H9 (cell line): ENCODE measurements around the gene SAXO2. TPM values are rescaled to one million over a fixed set of nuclear protein-coding genes. Genes with fewer than 3 reads are reported as not detected.
"Not testable (repeated sequence)": the region's sequence is repeated elsewhere in the genome, so short reads cannot be mapped to it uniquely, and the experiment has no call there.

Experiments
- DNase-seq: peaks from one replicate; pipeline ENCODE4 v3.0.0-alpha.2; 2017
- H2AFZ ChIP-seq: one replicate; pipeline ENCODE4 v1.6.1; 2013; ENCODE audit warnings: mild to moderate bottlenecking, low read length, control low read depth, moderate library complexity
- H2AK5ac ChIP-seq: 2 replicates; pipeline ENCODE4 v1.6.1; 2013; ENCODE audit warnings: low read length, control low read depth, mixed read lengths; ENCODE audit not compliant: insufficient read length
- H2BK120ac ChIP-seq: one replicate; pipeline ENCODE4 v1.6.1; 2013; ENCODE audit warnings: low read depth, mild to moderate bottlenecking, low read length, control low read depth, inconsistent platforms; ENCODE audit not compliant: poor library complexity, severe bottlenecking
- H2BK12ac ChIP-seq: 2 replicates; pipeline ENCODE4 v1.6.1; 2013; ENCODE audit warnings: low read length, control low read depth, mixed read lengths, low read depth; ENCODE audit not compliant: insufficient read length
- H2BK15ac ChIP-seq: 2 replicates; pipeline ENCODE4 v1.6.1; 2013; ENCODE audit warnings: low read depth, low read length, control low read depth
- H2BK20ac ChIP-seq: one replicate; pipeline ENCODE4 v1.6.1; 2013; ENCODE audit warnings: low read depth, mild to moderate bottlenecking, low read length, control low read depth, inconsistent platforms; ENCODE audit not compliant: poor library complexity, severe bottlenecking
- H2BK5ac ChIP-seq: 2 replicates; pipeline ENCODE4 v1.6.1; 2013; ENCODE audit warnings: low read length, control low read depth, mixed read lengths; ENCODE audit not compliant: insufficient read length
- H3K14ac ChIP-seq: 2 replicates; pipeline ENCODE4 v1.6.1; 2013; ENCODE audit warnings: low read length, control low read depth; ENCODE audit not compliant: insufficient read depth
- H3K18ac ChIP-seq: 2 replicates; pipeline ENCODE4 v1.6.1; 2013; ENCODE audit warnings: low read depth, mild to moderate bottlenecking, mixed read lengths, low read length, control low read depth; ENCODE audit not compliant: insufficient read length
- H3K23ac ChIP-seq: 2 replicates; pipeline ENCODE4 v1.6.1; 2013; ENCODE audit warnings: low read length, control low read depth, mixed read lengths, low read depth; ENCODE audit not compliant: insufficient read length
- H3K23me2 ChIP-seq: 2 replicates; pipeline ENCODE4 v1.6.1; 2013; ENCODE audit warnings: low read depth, mild to moderate bottlenecking, mixed read lengths, low read length, control low read depth; ENCODE audit not compliant: insufficient read length, poor library complexity, severe bottlenecking
- H3K27ac ChIP-seq: 2 replicates; pipeline ENCODE4 v1.5.1; 2013; ENCODE audit warnings: low read length, control low read depth, mixed read lengths, low read depth; ENCODE audit not compliant: insufficient read length
- H3K27me3 ChIP-seq: 2 replicates; pipeline ENCODE4 v1.6.1; 2013; ENCODE audit warnings: low read length, control low read depth, inconsistent platforms; ENCODE audit not compliant: insufficient read depth
- H3K4ac ChIP-seq: 2 replicates; pipeline ENCODE4 v1.6.1; 2013; ENCODE audit warnings: low read depth, mild to moderate bottlenecking, control low read depth, inconsistent platforms, low read length, moderate library complexity
- H3K4me1 ChIP-seq: 2 replicates; pipeline ENCODE4 v1.6.1; 2013; ENCODE audit warnings: low read length, control low read depth, inconsistent platforms; ENCODE audit not compliant: insufficient read depth
- H3K4me2 ChIP-seq: 2 replicates; pipeline ENCODE4 v1.6.1; 2013; ENCODE audit warnings: low read length, control low read depth, mixed read lengths; ENCODE audit not compliant: insufficient read length, insufficient read depth
- H3K56ac ChIP-seq: 2 replicates; pipeline ENCODE4 v1.6.1; 2013; ENCODE audit warnings: low read depth, mild to moderate bottlenecking, mixed read lengths, low read length, control low read depth; ENCODE audit not compliant: insufficient read length
- H3K79me1 ChIP-seq: 2 replicates; pipeline ENCODE4 v1.6.1; 2013; ENCODE audit warnings: low read depth, mild to moderate bottlenecking, moderate library complexity, low read length, control low read depth, inconsistent platforms; ENCODE audit not compliant: insufficient read depth, poor library complexity, severe bottlenecking
- H3K79me2 ChIP-seq: 2 replicates; pipeline ENCODE4 v1.6.1; 2013; ENCODE audit warnings: low read length, control low read depth, inconsistent platforms; ENCODE audit not compliant: insufficient read depth
- H3K9ac ChIP-seq: 2 replicates; pipeline ENCODE4 v1.6.1; 2013; ENCODE audit warnings: low read length, control low read depth, mixed read lengths; ENCODE audit not compliant: insufficient read length; ENCODE audit errors: extremely low read depth
- H3K9me3 ChIP-seq: one replicate; pipeline ENCODE4 v1.6.1; 2013; ENCODE audit warnings: low read depth, low read length, inconsistent platforms; ENCODE audit not compliant: control insufficient read depth
- H3T11ph ChIP-seq: one replicate; pipeline ENCODE4 v1.6.1; 2013; ENCODE audit warnings: mild to moderate bottlenecking, low read length, control low read depth, inconsistent platforms
- H4K20me1 ChIP-seq: one replicate; pipeline ENCODE4 v1.6.1; 2013; ENCODE audit not compliant: control insufficient read depth, insufficient read length, insufficient read depth
- H4K5ac ChIP-seq: 2 replicates; pipeline ENCODE4 v1.6.1; 2013; ENCODE audit warnings: low read depth, mild to moderate bottlenecking, mixed read lengths, low read length, control low read depth; ENCODE audit not compliant: insufficient read length
- H4K8ac ChIP-seq: replicated peaks from 2 replicates; pipeline ENCODE4 v1.6.1; 2013; ENCODE audit warnings: low read length, control low read depth, mixed read lengths, low read depth; ENCODE audit not compliant: insufficient read length
- H4K91ac ChIP-seq: 2 replicates; pipeline ENCODE4 v1.6.1; 2013; ENCODE audit warnings: low read depth, mild to moderate bottlenecking, moderate library complexity, mixed read lengths, low read length, control low read depth; ENCODE audit not compliant: insufficient read length
- H3K27ac Mint-ChIP-seq, 3 experiments: 2 replicates in 2 of 3; 3 replicates in 1 of 3; pipeline ENCODE4 v1.8.0; 2020 to 2021; ENCODE audit warnings: mixed read lengths in 3 of 3, mild to moderate bottlenecking in 1 of 3, moderate library complexity in 1 of 3
- H3K27me3 Mint-ChIP-seq: 2 replicates; pipeline ENCODE4 v1.8.0; 2021; ENCODE audit warnings: low read depth, mild to moderate bottlenecking, moderate library complexity, mixed read lengths
- H3K36me3 Mint-ChIP-seq, 3 experiments: 2 replicates in 2 of 3; 3 replicates in 1 of 3; pipeline ENCODE4 v1.8.0; 2020 to 2021; ENCODE audit warnings: low read depth in 3 of 3, mixed read lengths in 3 of 3; ENCODE audit not compliant: insufficient read depth in 1 of 3
- H3K4me1 Mint-ChIP-seq, 2 experiments: 2 replicates each; pipeline ENCODE4 v1.8.0; 2020; ENCODE audit warnings: mixed read lengths in 2 of 2
- H3K4me3 Mint-ChIP-seq, 2 experiments: 2 replicates in 1 of 2; 3 replicates in 1 of 2; pipeline ENCODE4 v1.8.0; 2020 to 2021; ENCODE audit warnings: mild to moderate bottlenecking in 2 of 2, mixed read lengths in 2 of 2, moderate library complexity in 1 of 2
- H3K9me3 Mint-ChIP-seq, 2 experiments: 2 replicates in 1 of 2; 3 replicates in 1 of 2; pipeline ENCODE4 v1.8.0; 2020; ENCODE audit warnings: mild to moderate bottlenecking in 2 of 2, mixed read lengths in 2 of 2, moderate library complexity in 1 of 2
- WGBS: extraction: QIAGEN DNeasy Blood & Tissue Kit; methylation state at CpG from one replicate; pipeline ENCODE4 v1.1.7; 2013; ENCODE audit warnings: missing lambda C conversion rate, low lambda C conversion rate, mixed read lengths; ENCODE audit not compliant: insufficient read length; ENCODE audit errors: extremely low coverage; 5-methylcytosine and 5-hydroxymethylcytosine counted together
- total RNA-seq: library from RNA; stranded (reverse); gene quantifications from 2 replicates; pipeline ENCODE4 v1.2.1, GENCODE V29; 2021

The SAXO2 gene
- total RNA-seq, 1 experiment from 2014 or later = 3.1 TPM

DNA sequence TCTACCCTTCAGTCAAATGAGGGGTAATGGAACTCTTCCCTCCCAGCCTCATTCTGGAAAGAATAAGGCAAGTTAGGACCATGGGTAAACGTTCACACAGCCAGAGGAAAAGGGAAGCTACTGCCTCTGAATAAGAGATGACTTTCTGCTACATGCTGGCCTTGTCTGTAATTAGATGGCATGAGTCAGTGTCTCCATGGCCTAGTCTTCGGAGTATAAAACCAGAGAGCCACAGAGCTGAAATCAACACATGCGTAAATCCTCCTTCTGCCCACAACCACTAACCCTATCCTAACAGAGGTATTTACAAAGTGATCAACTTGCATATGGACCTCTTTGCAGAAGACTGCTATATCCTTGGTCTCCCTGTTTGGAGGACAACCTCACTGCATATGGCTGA lies 14.4 kb upstream of the SAXO2 start:
- H3T11ph ChIP-seq, H4K5ac ChIP-seq, H2BK12ac ChIP-seq, H3K23ac ChIP-seq, H3K9me3 Mint-ChIP-seq, H3K79me2 ChIP-seq, H3K27me3 Mint-ChIP-seq, H2AK5ac ChIP-seq, H4K91ac ChIP-seq, H3K27me3 ChIP-seq, H2BK5ac ChIP-seq, DNase-seq, H2BK15ac ChIP-seq, H2BK20ac ChIP-seq, H3K9me3 ChIP-seq, H3K4me3 Mint-ChIP-seq, H3K4me1 ChIP-seq, H3K4ac ChIP-seq, H3K27ac Mint-ChIP-seq, H3K4me1 Mint-ChIP-seq, H2BK120ac ChIP-seq, H3K14ac ChIP-seq, H3K9ac ChIP-seq, H3K4me2 ChIP-seq, H3K23me2 ChIP-seq, H3K18ac ChIP-seq, H2AFZ ChIP-seq, H3K79me1 ChIP-seq, H3K56ac ChIP-seq, H4K20me1 ChIP-seq, H4K8ac ChIP-seq, H3K27ac ChIP-seq: not testable (repeated sequence)
- peaks cover 2 to 13% (median 6%) of the 10 kb centered on the region in 3 experiments; a peak in 5 of 7 replicates for H3K36me3 Mint-ChIP-seq
- WGBS = no CpG with 5 or more reads among the region's 3 CpGs

DNA sequence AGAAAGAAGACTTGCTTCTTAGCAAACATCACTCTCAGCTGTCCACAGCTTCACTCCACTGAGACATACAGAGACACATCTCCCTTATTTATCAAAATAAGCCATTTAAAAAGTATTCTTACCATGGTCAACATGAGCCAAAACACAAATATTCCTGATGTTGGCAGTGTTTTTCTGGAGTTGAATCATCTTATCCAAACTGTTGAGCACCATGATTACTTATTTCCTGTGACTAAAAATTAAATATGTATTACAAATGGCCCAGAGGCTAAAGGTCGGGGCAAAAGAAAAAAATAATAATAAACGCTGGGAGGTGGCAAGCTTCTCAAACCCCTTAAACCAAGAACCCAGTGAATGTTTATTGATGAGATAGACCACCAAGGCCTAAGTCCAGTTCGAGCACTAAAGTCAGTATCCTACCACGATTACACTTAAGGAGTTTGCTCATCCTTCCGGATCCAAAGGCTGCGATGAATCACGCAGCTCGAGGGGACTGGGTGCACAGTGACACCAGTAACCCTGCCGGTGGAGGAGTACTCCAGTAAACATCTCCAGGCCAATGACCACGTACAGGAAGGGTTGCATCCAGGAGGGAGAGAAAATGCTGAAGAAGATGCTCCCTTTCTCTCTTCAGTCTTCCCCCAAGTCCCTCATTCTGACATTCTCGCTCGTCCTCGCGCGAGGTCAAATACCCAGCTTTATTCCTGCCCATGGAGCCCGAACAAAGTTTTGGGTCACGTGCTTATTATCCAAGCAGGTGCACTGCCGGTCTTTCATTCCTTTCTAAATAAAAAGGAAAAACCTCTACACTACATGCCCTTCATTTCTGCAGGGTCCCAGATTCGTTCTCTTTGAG lies 824 bp upstream of the SAXO2 start:
- not testable (repeated sequence) for H2AFZ ChIP-seq

More for the DNA sequence above, 824 bp upstream of the SAXO2 start:
- not testable (repeated sequence) for H3K79me2 ChIP-seq, H3K23me2 ChIP-seq, H3K9me3 Mint-ChIP-seq, H4K8ac ChIP-seq, H3K79me1 ChIP-seq, H3K56ac ChIP-seq, H3K27me3 Mint-ChIP-seq, DNase-seq, H4K20me1 ChIP-seq, H2BK5ac ChIP-seq, H3K18ac ChIP-seq, H3K4me1 ChIP-seq, H3K4ac ChIP-seq, H3T11ph ChIP-seq, H4K5ac ChIP-seq, H2BK15ac ChIP-seq, H2BK120ac ChIP-seq, H3K27me3 ChIP-seq, H3K14ac ChIP-seq, H2BK20ac ChIP-seq, H3K27ac ChIP-seq, H3K23ac ChIP-seq, H2BK12ac ChIP-seq, H4K91ac ChIP-seq, H2AK5ac ChIP-seq, H3K9me3 ChIP-seq
- H3K4me1 Mint-ChIP-seq = peaks cover 25 to 27% of the 10 kb centered on the region in 2 experiments
- Histone ChIP-seq H3K9ac (peak overlapping the region; percentile 70), H3K4me2 (peak overlapping the region; percentile 84)
- WGBS = no CpG with 5 or more reads among the region's 19 CpGs
- peaks cover 4 to 27% (median 15%) of the 10 kb centered on the region in 3 experiments; a peak in 5 of 7 replicates for H3K36me3 Mint-ChIP-seq
- H3K27ac Mint-ChIP-seq = peak overlapping the region in 2 of 3 experiments; percentile 33 to 84; a peak in 3 of 7 replicates
- H3K4me3 Mint-ChIP-seq = peak overlapping the region; percentile 93 to 95
